Activated T-helper 1 cell treated with anti-CD3 and anti-CD28 coated beads, Interleukin-12 subunit alpha, Interleukin-12 subunit beta, Interleukin-2, Interleukin-4 antibody, amounts not matched to agents 30 ng/mL and 10 ng/mL and 1 ng/mL, durations not matched to agents 14 hours and 24 hours and 36 hours (primary cell): ENCODE measurements around the gene RSPO3. TPM values are rescaled to one million over a fixed set of nuclear protein-coding genes. Genes with fewer than 3 reads are reported as not detected.
"Not testable (repeated sequence)": the region's sequence is repeated elsewhere in the genome, so short reads cannot be mapped to it uniquely, and the experiment has no call there.

Experiments
- DNase-seq: peaks from one replicate; pipeline ENCODE4 v3.0.0; 2021; ENCODE audit warnings: low spot score
- H3K27ac Mint-ChIP-seq: one replicate; pipeline ENCODE4 v1.8.0; 2021; ENCODE audit warnings: mild to moderate bottlenecking, mixed read lengths
- H3K27me3 Mint-ChIP-seq: one replicate; pipeline ENCODE4 v1.8.0; 2022; ENCODE audit warnings: mild to moderate bottlenecking, moderate library complexity, mixed read lengths; ENCODE audit not compliant: insufficient read depth
- H3K36me3 Mint-ChIP-seq: one replicate; pipeline ENCODE4 v1.8.0; 2021; ENCODE audit warnings: low read depth, mixed read lengths
- H3K4me1 Mint-ChIP-seq: one replicate; pipeline ENCODE4 v1.8.0; 2021; ENCODE audit warnings: low read depth, mixed read lengths
- H3K4me3 Mint-ChIP-seq: one replicate; pipeline ENCODE4 v1.8.0; 2021; ENCODE audit warnings: mild to moderate bottlenecking, moderate library complexity, mixed read lengths
- H3K9me3 Mint-ChIP-seq: one replicate; pipeline ENCODE4 v1.8.0; 2021; ENCODE audit warnings: mixed read lengths
- intact Hi-C: fragments of 100-400 bp; cut with micrococcal nuclease; formaldehyde crosslinking; loops from one replicate; pipeline ENCODE4 v1.15.1; 2024
- total RNA-seq: library from RNA; stranded (reverse); gene quantifications from 2 replicates; pipeline ENCODE4 v1.2.3, GENCODE V29; 2022

Gene RSPO3
- total RNA-seq, 1 donor from 2014 or later = not detected

GRCh38 chr6:127221201-127221600, 102.7 kb downstream of the RSPO3 start:
- Mint-ChIP-seq H3K27ac (no peak overlapping the region), H3K4me1 (no peaks in the 10 kb centered on the region), H3K9me3 (no peaks in the 10 kb centered on the region), H3K36me3 (no peaks in the 10 kb centered on the region), H3K27me3 (peaks cover 13% of the 10 kb centered on the region), H3K4me3 (no peak overlapping the region)
- intact Hi-C loops = no loop called here
- DNase-seq = no peak

DNA sequence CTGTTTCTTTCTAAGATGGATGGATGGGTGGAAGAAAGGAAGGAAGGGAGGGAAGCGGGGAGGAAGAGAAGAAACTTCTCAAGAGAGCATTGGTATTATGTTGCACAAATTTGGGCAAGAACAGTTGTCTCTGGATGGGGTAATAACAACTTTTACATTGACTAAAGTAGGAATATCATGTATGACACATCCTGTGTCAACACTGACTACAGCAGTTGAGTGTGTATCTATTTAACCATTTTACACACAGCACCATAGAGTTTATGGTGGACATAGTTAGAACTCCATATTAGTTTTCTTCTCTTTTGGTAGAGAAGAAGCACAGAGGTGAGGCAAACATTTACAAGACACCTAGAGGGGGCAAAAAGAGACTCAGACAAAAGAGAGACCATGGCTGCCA, 103.9 kb downstream of the RSPO3 start:
- DNase-seq = no peak
- Mint-ChIP-seq H3K4me3 (no peak overlapping the region), H3K4me1 (no peaks in the 10 kb centered on the region), H3K9me3 (no peaks in the 10 kb centered on the region), H3K27me3 (peaks cover 10% of the 10 kb centered on the region), H3K27ac (no peak overlapping the region), H3K36me3 (no peaks in the 10 kb centered on the region)
- intact Hi-C loops = no loop called here

DNA sequence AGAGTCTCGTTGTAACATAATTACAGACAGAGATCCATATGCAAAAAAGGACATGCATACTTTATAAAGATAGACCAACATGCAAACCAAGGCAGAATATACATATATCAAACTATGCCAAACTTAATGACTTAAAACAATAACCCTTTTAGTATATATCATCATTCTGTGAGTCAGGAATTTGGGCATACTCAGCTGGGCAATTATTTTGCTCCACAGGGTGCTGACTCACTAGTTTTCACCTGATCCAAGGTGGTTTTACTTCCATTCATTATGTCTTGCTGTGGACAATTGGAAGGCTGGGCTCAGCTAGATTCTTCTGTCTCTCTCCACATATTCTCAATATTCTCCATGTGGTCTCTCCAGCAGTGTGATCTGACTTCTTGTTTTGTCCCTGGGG, 107.0 kb downstream of the RSPO3 start:
- intact Hi-C loops = no loop called here
- Mint-ChIP-seq H3K4me1 (no peaks in the 10 kb centered on the region), H3K27ac (no peak overlapping the region), H3K27me3 (peaks cover 5% of the 10 kb centered on the region), H3K36me3 (no peaks in the 10 kb centered on the region), H3K4me3 (no peak overlapping the region), H3K9me3 (no peaks in the 10 kb centered on the region)
- DNase-seq = no peak

GRCh38 chr6:127233819-127234218, 115.3 kb downstream of the RSPO3 start:
- H3K9me3 Mint-ChIP-seq, H3K36me3 Mint-ChIP-seq, H3K27me3 Mint-ChIP-seq, H3K4me3 Mint-ChIP-seq, H3K27ac Mint-ChIP-seq, H3K4me1 Mint-ChIP-seq, DNase-seq, intact Hi-C loops: not testable (repeated sequence)

- DNase-seq = no peak
- no peaks in the 10 kb centered on the region for H3K4me1 Mint-ChIP-seq
- H3K9me3 Mint-ChIP-seq = no peaks in the 10 kb centered on the region
- no peaks in the 10 kb centered on the region for H3K36me3 Mint-ChIP-seq
- no peak overlapping the region for H3K27ac Mint-ChIP-seq
- H3K27me3 Mint-ChIP-seq = peaks cover 2% of the 10 kb centered on the region
- intact Hi-C loops = no loop called here
- no peak overlapping the region for H3K4me3 Mint-ChIP-seq
These were observed 125.0 kb downstream of the RSPO3 start for GRCh38 chr6:127243501-127243900.

Other genes starting within 250 kb of the RSPO3 start
- 18.3 and 20.5 TPM in 2 replicates for gene RNF146, start 148.2 kb downstream of the RSPO3 start, total RNA-seq
- 57.4 and 61.8 TPM in 2 replicates for gene ECHDC1, start 224.9 kb downstream of the RSPO3 start, total RNA-seq